HFF-Myc (cell line): ENCODE results near the gene XAB2.

ENCODE experiments used
- DNase-seq: peaks from one replicate; pipeline ENCODE4 v3.0.0-alpha.2; 2011; ENCODE audit warnings: low read depth; ENCODE audit errors: extremely low read depth
- H3K4me3 ChIP-seq: replicated peaks from 2 replicates; pipeline ENCODE4 v1.5.1; 2011; ENCODE audit warnings: low read depth, mild to moderate bottlenecking, control low read depth, low read length
- CTCF ChIP-seq: IDR thresholded peaks from 2 replicates; pipeline ENCODE4 v1.5.1; 2012; ENCODE audit warnings: mild to moderate bottlenecking, low read depth, low read length, control low read depth; ENCODE audit errors: missing control alignments

The XAB2 gene

GRCh38 chr19:7661744-7662538 is 32.6 kb upstream of the XAB2 start:
- TF ChIP-seq CTCF = no peak
- DNase-seq = no peak
- H3K4me3 ChIP-seq = no peak overlapping the region

- no peak for DNase-seq
- no peak overlapping the region for H3K4me3 ChIP-seq
Measured at GRCh38 chr19:7658219-7658686, 28.9 kb upstream of the XAB2 start.

GRCh38 chr19:7657131-7657751 is 27.9 kb upstream of the XAB2 start:
- no peak for DNase-seq
- TF ChIP-seq CTCF = no peak

More at GRCh38 chr19:7658219-7658686, 28.9 kb upstream of the XAB2 start:
- TF ChIP-seq CTCF = no peak

GRCh38 chr19:7655581-7655980 is 26.2 kb upstream of the XAB2 start:
- H3K4me3 ChIP-seq = no peak overlapping the region
- DNase-seq = no peak
- no peak for TF ChIP-seq CTCF

More at GRCh38 chr19:7657131-7657751, 27.9 kb upstream of the XAB2 start:
- no peak overlapping the region for H3K4me3 ChIP-seq

GRCh38 chr19:7654401-7654800 is 25.1 kb upstream of the XAB2 start:
- no peak for DNase-seq
- TF ChIP-seq CTCF = no peak
- no peak overlapping the region for H3K4me3 ChIP-seq

GRCh38 chr19:7652061-7652641 is 22.8 kb upstream of the XAB2 start:
- H3K4me3 ChIP-seq = no peak overlapping the region
- TF ChIP-seq CTCF = peak; percentile 97
- peak; percentile 55 for DNase-seq
